Endothelial cell of umbilical vein (primary cell): Measurements from ENCODE around the gene BICRA. TPM values are rescaled to one million over a fixed set of nuclear protein-coding genes. Genes with fewer than 3 reads are reported as not detected.
"Not testable (repeated sequence)": the region's sequence is repeated elsewhere in the genome, so short reads cannot be mapped to it uniquely, and the experiment has no call there.

Experiments
- BruUV-seq: library from RNA; stranded (reverse); fragments of 400-500 nt; replicated peaks from 2 replicates; lab custom pipeline; 2021; lab: Mats Ljungman, UMichigan
- CTCF ChIA-PET: fragments of 300-600, 350-600 bp; sonication (Branson Sonifier 250); formaldehyde crosslinking; loops from one replicate; lab custom pipeline; 2021; ENCODE audit warnings: antibody characterized with exemption, inconsistent platforms; lab: Charles Lee
- POLR2A ChIA-PET: fragments of 300-600, 350-600 bp; sonication (Branson Sonifier 250); formaldehyde crosslinking; loops from one replicate; lab custom pipeline; 2021; ENCODE audit warnings: antibody characterized with exemption, inconsistent platforms; lab: Charles Lee
- DNase-seq: peaks from one replicate; pipeline ENCODE4 v3.0.0-alpha.2; 2011; ENCODE audit warnings: low read depth, low spot score
- FAIRE-seq: peaks from 2 replicates; lab custom pipeline; 2011; peaks lifted over from hg19 to GRCh38; lab: Jason Lieb, UNC
- H2AFZ ChIP-seq: 2 replicates; pipeline ENCODE4 v1.6.0; 2012; ENCODE audit warnings: low read depth, low read length, control low read depth, inconsistent platforms
- H3K27ac ChIP-seq: 2 replicates; pipeline ENCODE4 v1.5.1; 2011; ENCODE audit warnings: low read depth, mild to moderate bottlenecking, control low read depth, low read length, moderate library complexity; ENCODE audit not compliant: insufficient read depth
- H3K27me3 ChIP-seq, 2 experiments: 2 replicates each; pipeline versions ENCODE4 v1.6.0 to v1.6.1; 2011; ENCODE audit warnings: low read length in 2 of 2, mixed read lengths in 1 of 2; ENCODE audit not compliant: control insufficient read depth in 2 of 2, insufficient read depth in 2 of 2
- H3K36me3 ChIP-seq, 2 experiments: 2 replicates in 1 of 2; 3 replicates in 1 of 2; pipeline ENCODE4 v1.5.1; 2011; ENCODE audit warnings: low read length in 2 of 2, mild to moderate bottlenecking in 1 of 2, moderate library complexity in 1 of 2; ENCODE audit not compliant: control insufficient read depth in 2 of 2, insufficient read depth in 2 of 2; ENCODE audit errors: extremely low read depth in 1 of 2
- H3K4me1 ChIP-seq: 3 replicates; pipeline ENCODE4 v1.5.1; 2011; ENCODE audit warnings: mild to moderate bottlenecking, low read length; ENCODE audit not compliant: control insufficient read depth, insufficient read depth; ENCODE audit errors: extremely low read depth
- H3K4me2 ChIP-seq: 2 replicates; pipeline ENCODE4 v1.6.1; 2011; ENCODE audit warnings: low read length, control low read depth, mixed read lengths; ENCODE audit not compliant: insufficient read depth
- H3K4me3 ChIP-seq, 3 experiments: fragments of 200-600 bp in 1 of 3; sonication (generic), shearing (Covaris generic) in 1 of 3; replicated peaks in 1 of 3; 2 replicates each; pipeline ENCODE4 v1.5.1; 2011 to 2016; ENCODE audit warnings: control low read depth in 3 of 3, low read length in 3 of 3, mild to moderate bottlenecking in 2 of 3, inconsistent platforms in 1 of 3, low read depth in 1 of 3, moderate library complexity in 1 of 3; ENCODE audit not compliant: insufficient read depth in 1 of 3
- H3K79me2 ChIP-seq: 2 replicates; pipeline ENCODE4 v1.6.0; 2012; ENCODE audit warnings: low read length, inconsistent platforms; ENCODE audit not compliant: control insufficient read depth, insufficient read depth
- H3K9ac ChIP-seq: replicated peaks from 2 replicates; pipeline ENCODE3; 2011; ENCODE audit warnings: low read length, control low read depth; ENCODE audit not compliant: insufficient read depth; ENCODE audit errors: extremely low read depth
- H3K9me1 ChIP-seq: replicated peaks from 3 replicates; pipeline ENCODE4 v1.6.0; 2011; ENCODE audit warnings: mild to moderate bottlenecking, low read length; ENCODE audit not compliant: control insufficient read depth, insufficient read depth; ENCODE audit errors: extremely low read depth
- H3K9me3 ChIP-seq: replicated peaks from 2 replicates; pipeline ENCODE4 v1.5.1; 2012; ENCODE audit warnings: low read length, inconsistent platforms; ENCODE audit not compliant: control insufficient read depth, insufficient read depth
- H4K20me1 ChIP-seq: replicated peaks from 2 replicates; pipeline ENCODE3; 2011; ENCODE audit warnings: mild to moderate bottlenecking, low read length; ENCODE audit not compliant: control insufficient read depth, insufficient read depth; ENCODE audit errors: extremely low read depth
- EZH2 ChIP-seq: IDR thresholded peaks from 2 replicates; pipeline ENCODE4 v1.6.1; 2012; ENCODE audit warnings: borderline replicate concordance, low read depth, mild to moderate bottlenecking, moderate library complexity, low read length, inconsistent platforms; ENCODE audit not compliant: severe bottlenecking
- FOS ChIP-seq: IDR thresholded peaks from 2 replicates; pipeline ENCODE4 v1.6.1; 2011; ENCODE audit warnings: mild to moderate bottlenecking, low read length, moderate library complexity, borderline replicate concordance; ENCODE audit not compliant: insufficient read depth
- GATA2 ChIP-seq: IDR thresholded peaks from 2 replicates; pipeline ENCODE4 v1.7.0; 2011; ENCODE audit warnings: low read depth, mild to moderate bottlenecking, moderate library complexity, mixed read lengths, low read length; ENCODE audit not compliant: insufficient read length, insufficient read depth
- JUN ChIP-seq: IDR thresholded peaks from 2 replicates; pipeline ENCODE4 v1.6.1; 2011; ENCODE audit warnings: borderline replicate concordance, low read depth; ENCODE audit not compliant: insufficient read length, insufficient read depth
- MYC ChIP-seq: IDR thresholded peaks from one replicate; pipeline ENCODE4 v1.6.1; 2011; ENCODE audit warnings: mild to moderate bottlenecking, low read depth, low read length
- POLR2A ChIP-seq: IDR thresholded peaks from 2 replicates; pipeline ENCODE4 v1.6.1; 2012; ENCODE audit warnings: low read depth, mild to moderate bottlenecking, control low read depth, low read length
- POLR2AphosphoS5 ChIP-seq: IDR thresholded peaks from 2 replicates; pipeline ENCODE4 v1.6.1; 2012; ENCODE audit warnings: low read depth, mild to moderate bottlenecking, control low read depth, low read length, moderate library complexity; ENCODE audit not compliant: insufficient read depth
- dilution Hi-C: fragments of 300-500 bp; cut with MboI; formaldehyde crosslinking; loops from one replicate; pipeline ENCODE4 v1.15.0; 2019; ENCODE audit warnings: low sequenced_read_pairs; ENCODE audit not compliant: extremely low pct_ligation_motif_present
- intact Hi-C: fragments of 100-400 bp; cut with micrococcal nuclease; formaldehyde crosslinking; loops from one replicate; pipeline ENCODE4 v1.10.0; 2022
- polyA plus RNA-seq, 4 experiments: library from polyadenylated mRNA; depleted of rRNA in 3 of 4; stranded (reverse) in 3 of 4; unstranded in 1 of 4; fragments of >200 nt; gene quantifications; 2 replicates each; pipeline versions ENCODE4 v1.2.1 to v1.2.3, GENCODE V29; 2011 to 2012; ENCODE audit warnings: missing spikeins in 1 of 4
- total RNA-seq: library from RNA; stranded (reverse); gene quantifications from 2 replicates; pipeline ENCODE4 v1.2.3, GENCODE V29; 2021
- TF ChIP-seq, protein P1 (sequence below): IDR thresholded peaks from 2 replicates; pipeline ENCODE4 v1.6.1; 2011; ENCODE audit not compliant: insufficient read depth, insufficient read length
- TF ChIP-seq, protein P2 (sequence below), 2 donors: IDR thresholded peaks; 1 replicate in 1 of 2; 2 replicates in 1 of 2; pipeline ENCODE4 v1.5.1; 2011; ENCODE audit warnings: low read length in 2 of 2, mild to moderate bottlenecking in 2 of 2, moderate library complexity in 2 of 2, control low read depth in 1 of 2, inconsistent platforms in 1 of 2, low read depth in 1 of 2; ENCODE audit not compliant: insufficient read depth in 1 of 2; ENCODE audit errors: extremely low read depth in 1 of 2

The BICRA gene
- total and polyA plus RNA-seq, 2 donors (not counting 3 experiments of a cell fraction or from before 2014, with no cell fraction given), result 3.8 to 20.5 TPM

DNA sequence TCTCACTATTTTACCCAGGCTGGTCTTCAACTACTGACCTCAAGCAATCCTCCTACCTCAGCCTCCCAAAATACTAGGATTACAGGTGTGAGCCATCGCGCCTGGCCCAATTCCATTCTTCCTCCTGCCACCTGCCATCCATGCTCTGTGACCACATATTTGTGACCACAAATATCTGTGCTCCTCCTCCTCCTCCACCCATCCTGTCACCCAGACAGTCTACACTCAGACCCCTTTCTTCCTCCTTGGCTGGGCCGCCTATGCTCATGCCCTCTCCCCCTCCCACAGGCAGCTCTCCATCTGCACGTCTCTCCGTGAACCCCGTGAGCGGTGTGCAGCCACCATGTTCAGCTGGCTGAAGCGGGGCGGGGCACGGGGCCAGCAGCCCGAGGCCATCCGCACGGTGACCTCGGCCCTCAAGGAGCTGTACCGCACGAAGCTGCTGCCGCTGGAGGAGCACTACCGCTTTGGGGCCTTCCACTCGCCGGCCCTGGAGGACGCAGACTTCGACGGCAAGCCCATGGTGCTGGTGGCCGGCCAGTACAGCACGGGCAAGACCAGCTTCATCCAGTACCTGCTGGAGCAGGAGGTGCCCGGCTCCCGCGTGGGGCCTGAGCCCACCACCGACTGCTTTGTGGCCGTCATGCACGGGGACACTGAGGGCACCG is 107.5 kb downstream of the BICRA start:
- Histone ChIP-seq H4K20me1 (no peaks in the 10 kb centered on the region), H3K36me3 (peaks cover 0 to 13% of the 10 kb centered on the region in 2 experiments), H3K27me3 (no peaks in the 10 kb centered on the region), H3K9me3 (no peaks in the 10 kb centered on the region), H3K4me2 (no peak overlapping the region), H3K9ac (no peak overlapping the region), H3K4me3 (no peak overlapping the region), H3K4me1 (peaks cover 16% of the 10 kb centered on the region), H3K79me2 (peaks cover 51% of the 10 kb centered on the region), H3K9me1 (no peaks in the 10 kb centered on the region), H3K27ac (no peak overlapping the region), H2AFZ (no peak overlapping the region)
- BruUV-seq, result no TSS peak
- intact Hi-C loops (no loop called here), dilution Hi-C loops (no loop called here)
- DNase-seq (no peak), FAIRE-seq (no peak)
- ChIA-PET CTCF (interaction anchor here (6.6 kb wide), 1 partner anchor 31 kb away, joined by 258 read pairs; the partner anchor contains the start of gene NOP53), POLR2A (interaction anchor here (0.5 kb wide), 1 partner anchor 21 kb away, joined by 5 read pairs; no protein-coding TSS in a partner anchor)
- no peak for TF ChIP-seq JUN
- TF ChIP-seq, protein P1, sequence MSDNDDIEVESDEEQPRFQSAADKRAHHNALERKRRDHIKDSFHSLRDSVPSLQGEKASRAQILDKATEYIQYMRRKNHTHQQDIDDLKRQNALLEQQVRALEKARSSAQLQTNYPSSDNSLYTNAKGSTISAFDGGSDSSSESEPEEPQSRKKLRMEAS, result no peak
- TF ChIP-seq, protein P2, sequence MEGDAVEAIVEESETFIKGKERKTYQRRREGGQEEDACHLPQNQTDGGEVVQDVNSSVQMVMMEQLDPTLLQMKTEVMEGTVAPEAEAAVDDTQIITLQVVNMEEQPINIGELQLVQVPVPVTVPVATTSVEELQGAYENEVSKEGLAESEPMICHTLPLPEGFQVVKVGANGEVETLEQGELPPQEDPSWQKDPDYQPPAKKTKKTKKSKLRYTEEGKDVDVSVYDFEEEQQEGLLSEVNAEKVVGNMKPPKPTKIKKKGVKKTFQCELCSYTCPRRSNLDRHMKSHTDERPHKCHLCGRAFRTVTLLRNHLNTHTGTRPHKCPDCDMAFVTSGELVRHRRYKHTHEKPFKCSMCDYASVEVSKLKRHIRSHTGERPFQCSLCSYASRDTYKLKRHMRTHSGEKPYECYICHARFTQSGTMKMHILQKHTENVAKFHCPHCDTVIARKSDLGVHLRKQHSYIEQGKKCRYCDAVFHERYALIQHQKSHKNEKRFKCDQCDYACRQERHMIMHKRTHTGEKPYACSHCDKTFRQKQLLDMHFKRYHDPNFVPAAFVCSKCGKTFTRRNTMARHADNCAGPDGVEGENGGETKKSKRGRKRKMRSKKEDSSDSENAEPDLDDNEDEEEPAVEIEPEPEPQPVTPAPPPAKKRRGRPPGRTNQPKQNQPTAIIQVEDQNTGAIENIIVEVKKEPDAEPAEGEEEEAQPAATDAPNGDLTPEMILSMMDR (IDR thresholded peaks at IDR 0.05; ENCODE audit: extremely low read depth in 1 of 2, insufficient read depth in 1 of 2, low read depth in 1 of 2, low read length in 2 of 2), result no peak
- no peak for TF ChIP-seq FOS
- no peak for TF ChIP-seq POLR2A
- no peak for TF ChIP-seq MYC
- no peak for TF ChIP-seq GATA2
- no peak for TF ChIP-seq EZH2
- TF ChIP-seq POLR2AphosphoS5, result no peak

- FAIRE-seq, BruUV-seq, H3K4me2 ChIP-seq, H3K9me1 ChIP-seq, dilution Hi-C loops, H2AFZ ChIP-seq, H3K4me3 ChIP-seq, H3K27me3 ChIP-seq, DNase-seq, H4K20me1 ChIP-seq, H3K9me3 ChIP-seq: not testable (repeated sequence)
- Histone ChIP-seq H3K36me3 (peaks cover 3 to 21% of the 10 kb centered on the region in 2 experiments), H3K27ac (peak overlapping the region; percentile 32), H3K4me1 (peaks cover 16% of the 10 kb centered on the region), H3K79me2 (peaks cover 47% of the 10 kb centered on the region), H3K9ac (peak overlapping the region; percentile 4)
- intact Hi-C loops, result loop anchor here (1.0 kb wide), 1 partner anchor 11 kb away; no protein-coding TSS in a partner anchor
- ChIA-PET POLR2A (interaction anchor here (0.6 to 1.4 kb wide), 2 partner anchors 11 to 118 kb away, joined by 3 read pairs; no protein-coding TSS in a partner anchor), CTCF (interaction anchor here (0.8 to 2.8 kb wide), 10 partner anchors 8 to 290 kb away, joined by 3 to 17 read pairs (median 4); no protein-coding TSS in a partner anchor)
These were observed 109.6 kb downstream of the BICRA start for GRCh38 chr19:47718415-47719046.
